ENCODE data around the gene MCTP2. TPM values are rescaled to one million over a fixed set of nuclear protein-coding genes. Genes with fewer than 3 reads are reported as not detected.
"Not testable (repeated sequence)": the region's sequence is repeated elsewhere in the genome, so short reads cannot be mapped to it uniquely, and the experiment has no call there.

MCTP2 gene
- total RNA-seq, 2 experiments from 2014 or later, result 33.7 to 35.1 TPM

- no peak overlapping the region for H3K27ac Mint-ChIP-seq
- no peaks in the 10 kb centered on the region for H3K9me3 Mint-ChIP-seq
- no peaks in the 10 kb centered on the region for H3K27me3 Mint-ChIP-seq (ENCODE audit: low read depth)
- peaks cover 10% of the 10 kb centered on the region for H3K36me3 Mint-ChIP-seq (ENCODE audit: low read depth)
- no peak for DNase-seq
- H3K4me1 Mint-ChIP-seq (ENCODE audit: low read depth), result no peaks in the 10 kb centered on the region
- intact Hi-C loops (cut with micrococcal nuclease), result no loop called here
- CTCF ChIA-PET, result no interaction called here
- no peak overlapping the region for H3K4me3 Mint-ChIP-seq
Measured at GRCh38 chr15:94456226-94456625, 224.9 kb downstream of the MCTP2 start.

GRCh38 chr15:94457661-94458060 lies 226.3 kb downstream of the MCTP2 start:
- CTCF ChIA-PET, result no interaction called here
- intact Hi-C loops (cut with micrococcal nuclease), result no loop called here
- DNase-seq, result no peak
- Mint-ChIP-seq H3K9me3 (no peaks in the 10 kb centered on the region), H3K27ac (no peak overlapping the region), H3K36me3 (ENCODE audit: low read depth) (peaks cover 14% of the 10 kb centered on the region), H3K27me3 (ENCODE audit: low read depth) (no peaks in the 10 kb centered on the region), H3K4me1 (ENCODE audit: low read depth) (no peaks in the 10 kb centered on the region), H3K4me3 (no peak overlapping the region)

GRCh38 chr15:94460624-94461023 lies 229.3 kb downstream of the MCTP2 start:
- CTCF ChIA-PET, result no interaction called here
- no peak for DNase-seq
- Mint-ChIP-seq H3K36me3 (ENCODE audit: low read depth) (peaks cover 14% of the 10 kb centered on the region), H3K9me3 (no peaks in the 10 kb centered on the region), H3K4me3 (no peak overlapping the region), H3K4me1 (ENCODE audit: low read depth) (no peaks in the 10 kb centered on the region), H3K27me3 (ENCODE audit: low read depth) (no peaks in the 10 kb centered on the region), H3K27ac (no peak overlapping the region)
- intact Hi-C loops (cut with micrococcal nuclease), result no loop called here

GRCh38 chr15:94467034-94467433 lies 235.7 kb downstream of the MCTP2 start:
- no peaks in the 10 kb centered on the region for H3K4me1 Mint-ChIP-seq (ENCODE audit: low read depth)

GRCh38 chr15:94470492-94470891 lies 239.1 kb downstream of the MCTP2 start:
- Mint-ChIP-seq H3K9me3 (no peaks in the 10 kb centered on the region), H3K4me1 (ENCODE audit: low read depth) (no peaks in the 10 kb centered on the region), H3K4me3 (no peak overlapping the region), H3K36me3 (ENCODE audit: low read depth) (peaks cover 16% of the 10 kb centered on the region), H3K27me3 (ENCODE audit: low read depth) (no peaks in the 10 kb centered on the region), H3K27ac (no peak overlapping the region)
- CTCF ChIA-PET, result no interaction called here
- intact Hi-C loops (cut with micrococcal nuclease), result no loop called here
- DNase-seq, result no peak

More at GRCh38 chr15:94467034-94467433, 235.7 kb downstream of the MCTP2 start:
- H3K27ac Mint-ChIP-seq, result no peak overlapping the region
- H3K27me3 Mint-ChIP-seq (ENCODE audit: low read depth), result no peaks in the 10 kb centered on the region
- no peaks in the 10 kb centered on the region for H3K9me3 Mint-ChIP-seq
- CTCF ChIA-PET, result interaction anchor here (1.1 kb wide), 1 partner anchor 303 kb away, joined by 3 read pairs; no protein-coding TSS in a partner anchor
- H3K4me3 Mint-ChIP-seq, result no peak overlapping the region
- intact Hi-C loops (cut with micrococcal nuclease), result no loop called here
- no peak for DNase-seq
- H3K36me3 Mint-ChIP-seq (ENCODE audit: low read depth), result peaks cover 11% of the 10 kb centered on the region

GRCh38 chr15:94476686-94477085 lies 245.3 kb downstream of the MCTP2 start:
- Mint-ChIP-seq H3K27ac (no peak overlapping the region), H3K36me3 (ENCODE audit: low read depth) (peaks cover 43% of the 10 kb centered on the region), H3K27me3 (ENCODE audit: low read depth) (no peaks in the 10 kb centered on the region), H3K4me1 (ENCODE audit: low read depth) (no peaks in the 10 kb centered on the region), H3K9me3 (no peaks in the 10 kb centered on the region), H3K4me3 (no peak overlapping the region)
- CTCF ChIA-PET, result no interaction called here
- DNase-seq, result no peak
- intact Hi-C loops (cut with micrococcal nuclease), result no loop called here

- intact Hi-C loops (cut with micrococcal nuclease), result no loop called here
- H3K36me3 Mint-ChIP-seq (ENCODE audit: low read depth), result peaks cover 43% of the 10 kb centered on the region
- CTCF ChIA-PET, result interaction anchor here (0.6 kb wide), 1 partner anchor 25 kb away, joined by 3 read pairs; no protein-coding TSS in a partner anchor
- DNase-seq, result no peak
- H3K4me3 Mint-ChIP-seq, result no peak overlapping the region
- H3K9me3 Mint-ChIP-seq, result peaks cover 6% of the 10 kb centered on the region
- no peaks in the 10 kb centered on the region for H3K4me1 Mint-ChIP-seq (ENCODE audit: low read depth)
- H3K27ac Mint-ChIP-seq, result no peak overlapping the region
- no peaks in the 10 kb centered on the region for H3K27me3 Mint-ChIP-seq (ENCODE audit: low read depth)
Measured at GRCh38 chr15:94477913-94478553, 246.7 kb downstream of the MCTP2 start.

GRCh38 chr15:94478763-94479162 lies 247.4 kb downstream of the MCTP2 start:
- Mint-ChIP-seq H3K4me1 (ENCODE audit: low read depth) (no peaks in the 10 kb centered on the region), H3K9me3 (peaks cover 12% of the 10 kb centered on the region), H3K36me3 (ENCODE audit: low read depth) (peaks cover 40% of the 10 kb centered on the region), H3K27ac (no peak overlapping the region), H3K27me3 (ENCODE audit: low read depth) (no peaks in the 10 kb centered on the region), H3K4me3 (no peak overlapping the region)
- intact Hi-C loops (cut with micrococcal nuclease), result no loop called here
- CTCF ChIA-PET, result interaction anchor here (0.6 kb wide), 1 partner anchor 1681 kb away, joined by 4 read pairs; no protein-coding TSS in a partner anchor
- DNase-seq, result no peak

- Mint-ChIP-seq H3K9me3 (peaks cover 15% of the 10 kb centered on the region), H3K27ac (no peak overlapping the region), H3K4me3 (no peak overlapping the region), H3K4me1 (ENCODE audit: low read depth) (no peaks in the 10 kb centered on the region), H3K36me3 (ENCODE audit: low read depth) (peaks cover 40% of the 10 kb centered on the region), H3K27me3 (ENCODE audit: low read depth) (peaks cover under 1% of the 10 kb centered on the region)
- DNase-seq, result no peak
- CTCF ChIA-PET, result no interaction called here
- intact Hi-C loops (cut with micrococcal nuclease), result no loop called here
Measured at GRCh38 chr15:94480289-94480834, 249.0 kb downstream of the MCTP2 start.

- Mint-ChIP-seq H3K36me3 (ENCODE audit: low read depth) (peaks cover 9% of the 10 kb centered on the region), H3K4me1 (ENCODE audit: low read depth) (no peaks in the 10 kb centered on the region), H3K27me3 (ENCODE audit: low read depth) (peaks cover 7% of the 10 kb centered on the region), H3K4me3 (no peak overlapping the region), H3K27ac (no peak overlapping the region), H3K9me3 (peaks cover 18% of the 10 kb centered on the region)
- intact Hi-C loops (cut with micrococcal nuclease), result no loop called here
- CTCF ChIA-PET, result no interaction called here
- no peak for DNase-seq
Measured at GRCh38 chr15:94485148-94485719, 253.9 kb downstream of the MCTP2 start.

- H3K27ac Mint-ChIP-seq, result no peak overlapping the region
- DNase-seq, result no peak
- intact Hi-C loops (cut with micrococcal nuclease), result no loop called here
- CTCF ChIA-PET, result no interaction called here
- no peak overlapping the region for H3K4me3 Mint-ChIP-seq
- H3K27me3 Mint-ChIP-seq (ENCODE audit: low read depth), result peaks cover 7% of the 10 kb centered on the region
- H3K4me1 Mint-ChIP-seq (ENCODE audit: low read depth), result no peaks in the 10 kb centered on the region
- peaks cover 20% of the 10 kb centered on the region for H3K9me3 Mint-ChIP-seq
- H3K36me3 Mint-ChIP-seq (ENCODE audit: low read depth), result no peaks in the 10 kb centered on the region
Measured at GRCh38 chr15:94487635-94488034, 256.3 kb downstream of the MCTP2 start.

- CTCF ChIA-PET, result no interaction called here
- intact Hi-C loops (cut with micrococcal nuclease), result no loop called here
- no peak for DNase-seq
- no peaks in the 10 kb centered on the region for H3K4me1 Mint-ChIP-seq (ENCODE audit: low read depth)
- no peak overlapping the region for H3K4me3 Mint-ChIP-seq
- H3K27ac Mint-ChIP-seq, result no peak overlapping the region
- H3K9me3 Mint-ChIP-seq, result peaks cover 6% of the 10 kb centered on the region
- H3K36me3 Mint-ChIP-seq (ENCODE audit: low read depth), result no peaks in the 10 kb centered on the region
- peaks cover 2% of the 10 kb centered on the region for H3K27me3 Mint-ChIP-seq (ENCODE audit: low read depth)
Measured at GRCh38 chr15:94493176-94493575, 261.8 kb downstream of the MCTP2 start.

GRCh38 chr15:94493586-94493985 lies 262.2 kb downstream of the MCTP2 start:
- H3K4me1 Mint-ChIP-seq (ENCODE audit: low read depth); H3K4me3 Mint-ChIP-seq; H3K36me3 Mint-ChIP-seq (ENCODE audit: low read depth); H3K27ac Mint-ChIP-seq; intact Hi-C loops (cut with micrococcal nuclease); CTCF ChIA-PET; H3K9me3 Mint-ChIP-seq; DNase-seq; H3K27me3 Mint-ChIP-seq (ENCODE audit: low read depth): not testable (repeated sequence)
